ENCODE measurements around the gene PRSS2.
"Not testable (repeated sequence)": the region's sequence is repeated elsewhere in the genome, so short reads cannot be mapped to it uniquely, and the experiment has no call there.

GRCh38 chr7:142751526-142752175 lies 19.1 kb upstream of the PRSS2 start:
- TF ChIP-seq, protein P1, sequence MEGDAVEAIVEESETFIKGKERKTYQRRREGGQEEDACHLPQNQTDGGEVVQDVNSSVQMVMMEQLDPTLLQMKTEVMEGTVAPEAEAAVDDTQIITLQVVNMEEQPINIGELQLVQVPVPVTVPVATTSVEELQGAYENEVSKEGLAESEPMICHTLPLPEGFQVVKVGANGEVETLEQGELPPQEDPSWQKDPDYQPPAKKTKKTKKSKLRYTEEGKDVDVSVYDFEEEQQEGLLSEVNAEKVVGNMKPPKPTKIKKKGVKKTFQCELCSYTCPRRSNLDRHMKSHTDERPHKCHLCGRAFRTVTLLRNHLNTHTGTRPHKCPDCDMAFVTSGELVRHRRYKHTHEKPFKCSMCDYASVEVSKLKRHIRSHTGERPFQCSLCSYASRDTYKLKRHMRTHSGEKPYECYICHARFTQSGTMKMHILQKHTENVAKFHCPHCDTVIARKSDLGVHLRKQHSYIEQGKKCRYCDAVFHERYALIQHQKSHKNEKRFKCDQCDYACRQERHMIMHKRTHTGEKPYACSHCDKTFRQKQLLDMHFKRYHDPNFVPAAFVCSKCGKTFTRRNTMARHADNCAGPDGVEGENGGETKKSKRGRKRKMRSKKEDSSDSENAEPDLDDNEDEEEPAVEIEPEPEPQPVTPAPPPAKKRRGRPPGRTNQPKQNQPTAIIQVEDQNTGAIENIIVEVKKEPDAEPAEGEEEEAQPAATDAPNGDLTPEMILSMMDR (conservative IDR thresholded peaks at IDR 0.05; ENCODE audit: low read depth, low read length) = not testable (repeated sequence)
- not testable (repeated sequence) for TF ChIP-seq EZH2 (IDR thresholded peaks at IDR 0.05; ENCODE audit: borderline replicate concordance, low read depth, low read length, poor library complexity, severe bottlenecking)
